ENCODE measurements around the gene PSD2. TPM values are rescaled to one million over a fixed set of nuclear protein-coding genes. Genes with fewer than 3 reads are reported as not detected.

PSD2 gene
- not detected in 2 replicates for total RNA-seq (2014; rRNA removed; shearing (Covaris generic); ENCODE audit: low replicate concordance)

DNA sequence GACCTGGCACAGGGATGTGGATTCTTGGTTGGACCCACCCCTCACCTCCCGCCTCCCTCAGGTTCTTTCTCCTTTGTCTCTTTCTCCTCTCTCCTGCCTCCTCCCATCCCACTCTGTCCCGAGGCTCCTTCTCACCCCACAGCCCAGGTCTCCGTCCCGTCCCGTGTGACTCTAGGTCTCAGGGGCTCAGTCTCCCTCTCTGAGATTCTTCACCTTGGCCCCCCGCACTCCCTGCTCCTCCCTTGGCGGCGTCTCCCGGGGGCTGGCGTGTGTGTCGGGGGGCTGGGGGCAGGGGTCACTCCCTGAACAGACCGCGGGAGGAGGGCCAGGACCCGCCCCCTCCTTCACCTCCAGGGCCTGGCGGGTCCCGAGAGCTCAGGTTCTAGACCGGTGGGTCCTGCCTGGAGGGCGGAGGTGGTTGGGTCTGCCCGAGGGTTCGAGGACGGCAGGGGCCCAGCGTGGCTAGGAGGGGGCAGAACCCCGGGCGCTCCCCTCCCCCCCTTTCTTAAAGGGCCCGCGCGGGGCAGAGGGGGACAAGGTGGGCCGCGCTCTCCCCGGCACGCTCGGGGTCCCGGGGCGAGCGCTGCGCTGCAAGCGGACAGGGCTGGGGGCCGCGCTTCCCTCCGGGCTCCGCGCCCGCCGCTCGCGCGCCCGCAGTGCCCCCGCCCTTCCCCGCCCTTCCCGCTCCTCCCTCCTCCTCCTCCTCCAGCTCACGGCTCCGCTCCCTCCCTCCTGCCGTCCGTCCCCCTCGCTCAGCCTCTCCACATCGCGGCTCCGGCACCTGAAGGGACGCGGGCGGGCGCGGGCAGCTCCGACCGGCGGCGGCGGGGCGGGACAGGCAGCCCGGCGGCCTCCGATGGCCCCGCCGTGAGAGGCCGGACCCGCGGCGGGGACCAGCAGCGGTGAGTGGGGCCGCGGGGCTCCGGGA, at the start of gene PSD2:
PSD2 (plus strand) TSS at position 735 of the 928 bp plus-strand sequence. CDS start 13,633 bp downstream, outside the sequence.
- H3K4me3 ChIP-seq (ENCODE audit: low read length), result no peak within 1 kb of the TSS
- H4K20me1 ChIP-seq (ENCODE audit: insufficient read depth, low read depth, low read length), result 0 out of 2 replicates have a peak, but pooled peaks cover 3% of the 10 kb centered on the region
- H3K27me3 ChIP-seq (ENCODE audit: low read length), result no peaks in the 10 kb centered on the region
- H3K4me2 ChIP-seq (ENCODE audit: low read depth, low read length, poor library complexity, severe bottlenecking), result no peak within 1 kb of the TSS
- no peak within 1 kb of the TSS for H2AFZ ChIP-seq (ENCODE audit: low read length)
- H3K9ac ChIP-seq (ENCODE audit: low read length), result no peak within 1 kb of the TSS
- no peak within 1 kb of the TSS for H3K27ac ChIP-seq (ENCODE audit: low read length)
- H3K9me2 ChIP-seq (replicated peaks; ENCODE audit: insufficient read depth, low read length), result no peaks in the 10 kb centered on the region
- no peaks in the 10 kb centered on the region for H3K9me3 ChIP-seq (ENCODE audit: low read length)
- no peaks in the 10 kb centered on the region for H3K79me2 ChIP-seq (ENCODE audit: low read length)
- H3K4me1 ChIP-seq (ENCODE audit: low read length), result no peaks in the 10 kb centered on the region
- no peaks in the 10 kb centered on the region for H3K36me3 ChIP-seq (ENCODE audit: insufficient read depth, low read length)
- no peak for DNase-seq

DNA sequence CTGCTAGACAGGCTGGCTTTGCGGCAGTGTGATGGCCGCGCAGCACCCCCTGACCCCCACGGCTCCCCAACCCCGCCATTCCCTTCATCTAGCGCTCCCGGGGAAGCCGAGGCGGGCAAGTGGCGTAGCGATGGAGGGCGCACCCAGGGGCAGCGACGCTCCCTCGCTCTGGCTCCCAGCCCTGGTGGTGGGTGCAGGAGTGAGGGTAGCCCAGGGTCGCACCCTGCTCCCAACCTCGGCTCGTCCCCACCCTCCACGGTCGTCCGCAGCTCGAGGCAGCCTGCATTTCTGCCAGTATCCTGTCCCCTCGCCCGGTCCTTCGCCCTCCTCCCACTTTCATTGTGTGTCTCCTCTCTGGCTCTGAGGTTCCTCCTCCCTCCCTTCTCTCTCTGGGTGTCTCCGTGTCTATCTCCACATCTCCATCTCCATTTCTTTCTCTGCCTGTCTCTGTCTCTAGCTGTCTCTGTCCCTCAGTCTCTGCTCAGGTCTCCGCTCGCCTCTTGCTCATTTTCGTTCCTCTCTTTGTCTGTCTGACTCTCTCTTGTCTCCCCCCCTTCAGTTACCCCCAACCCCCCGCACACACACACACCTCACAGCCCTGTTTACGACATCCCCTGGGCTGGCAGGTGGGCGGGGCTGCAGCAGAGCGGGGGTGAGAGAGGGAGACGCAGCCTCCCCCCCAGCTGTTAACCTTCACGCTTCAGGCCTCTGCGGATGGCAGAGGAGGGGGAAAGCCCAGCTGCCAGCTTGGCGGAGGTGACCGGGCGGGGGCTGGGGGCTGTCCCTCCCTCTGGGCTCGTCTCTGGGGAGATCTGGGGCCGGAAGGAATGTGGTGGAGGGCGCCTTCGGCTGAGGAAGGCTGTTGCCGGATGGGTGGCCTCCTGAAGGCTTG, 48.7 kb upstream of the PSD2 start:
- Histone ChIP-seq H4K20me1 (ENCODE audit: insufficient read depth, low read depth, low read length) (peaks cover 14% of the 10 kb centered on the region), H3K4me1 (ENCODE audit: low read length) (peaks cover 21% of the 10 kb centered on the region), H3K4me3 (ENCODE audit: low read length) (peak overlapping the region; percentile 16; the same call in 1 of the 2 replicates), H3K27ac (ENCODE audit: low read length) (no peak overlapping the region), H3K36me3 (ENCODE audit: insufficient read depth, low read length) (no peaks in the 10 kb centered on the region), H3K27me3 (ENCODE audit: low read length) (no peaks in the 10 kb centered on the region), H3K9me3 (ENCODE audit: low read length) (no peaks in the 10 kb centered on the region), H2AFZ (ENCODE audit: low read length) (no peak overlapping the region), H3K4me2 (ENCODE audit: low read depth, low read length, poor library complexity, severe bottlenecking) (peak overlapping the region; percentile 7), H3K9me2 (replicated peaks; ENCODE audit: insufficient read depth, low read length) (no peaks in the 10 kb centered on the region), H3K79me2 (ENCODE audit: low read length) (no peaks in the 10 kb centered on the region), H3K9ac (ENCODE audit: low read length) (no peak overlapping the region)
- no peak for DNase-seq

- H3K79me2 ChIP-seq (ENCODE audit: low read length), result no peaks in the 10 kb centered on the region
- H3K9ac ChIP-seq (ENCODE audit: low read length), result no peak overlapping the region
- H3K9me3 ChIP-seq (ENCODE audit: low read length), result no peaks in the 10 kb centered on the region
- H3K4me1 ChIP-seq (ENCODE audit: low read length), result peaks cover 21% of the 10 kb centered on the region
- peaks cover 10% of the 10 kb centered on the region for H4K20me1 ChIP-seq (ENCODE audit: insufficient read depth, low read depth, low read length)
- DNase-seq, result no peak
- H3K27ac ChIP-seq (ENCODE audit: low read length), result no peak overlapping the region
- no peak overlapping the region for H3K4me3 ChIP-seq (ENCODE audit: low read length)
- no peak overlapping the region for H2AFZ ChIP-seq (ENCODE audit: low read length)
- H3K27me3 ChIP-seq (ENCODE audit: low read length), result no peaks in the 10 kb centered on the region
- no peak overlapping the region for H3K4me2 ChIP-seq (ENCODE audit: low read depth, low read length, poor library complexity, severe bottlenecking)
- no peaks in the 10 kb centered on the region for H3K36me3 ChIP-seq (ENCODE audit: insufficient read depth, low read length)
- no peaks in the 10 kb centered on the region for H3K9me2 ChIP-seq (replicated peaks; ENCODE audit: insufficient read depth, low read length)
Measured at GRCh38 chr5:139747583-139748504, 47.8 kb upstream of the PSD2 start.

DNA sequence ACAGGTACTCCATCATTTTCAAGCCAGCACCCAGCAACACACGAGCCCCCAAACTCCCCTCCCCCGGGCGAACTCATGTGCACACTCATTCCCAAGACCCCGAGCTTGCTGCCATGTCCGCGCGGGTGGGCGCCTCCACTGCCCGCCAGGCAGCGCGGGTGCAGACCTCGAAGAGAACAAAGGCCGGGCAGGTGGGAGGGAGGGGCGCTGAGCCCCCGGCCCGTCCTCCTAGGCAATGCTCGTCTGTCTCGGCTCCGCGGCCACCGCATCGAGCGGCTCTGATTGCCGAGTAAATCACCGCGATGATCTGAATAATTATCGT, 47.1 kb upstream of the PSD2 start:
- no peaks in the 10 kb centered on the region for H3K9me2 ChIP-seq (replicated peaks; ENCODE audit: insufficient read depth, low read length)
- DNase-seq, result no peak
- H3K27ac ChIP-seq (ENCODE audit: low read length), result no peak overlapping the region
- no peak overlapping the region for H2AFZ ChIP-seq (ENCODE audit: low read length)
- peaks cover 10% of the 10 kb centered on the region for H4K20me1 ChIP-seq (ENCODE audit: insufficient read depth, low read depth, low read length)
- no peak overlapping the region for H3K4me3 ChIP-seq (ENCODE audit: low read length)
- H3K27me3 ChIP-seq (ENCODE audit: low read length), result no peaks in the 10 kb centered on the region
- no peaks in the 10 kb centered on the region for H3K36me3 ChIP-seq (ENCODE audit: insufficient read depth, low read length)
- H3K9ac ChIP-seq (ENCODE audit: low read length), result no peak overlapping the region
- no peaks in the 10 kb centered on the region for H3K79me2 ChIP-seq (ENCODE audit: low read length)
- peaks cover 21% of the 10 kb centered on the region for H3K4me1 ChIP-seq (ENCODE audit: low read length)
- H3K4me2 ChIP-seq (ENCODE audit: low read depth, low read length, poor library complexity, severe bottlenecking), result no peak overlapping the region
- H3K9me3 ChIP-seq (ENCODE audit: low read length), result no peaks in the 10 kb centered on the region

- DNase-seq, result no peak
- Histone ChIP-seq H3K9me3 (ENCODE audit: low read length) (no peaks in the 10 kb centered on the region), H4K20me1 (ENCODE audit: insufficient read depth, low read depth, low read length) (peaks cover 10% of the 10 kb centered on the region), H3K9ac (ENCODE audit: low read length) (no peak overlapping the region), H3K79me2 (ENCODE audit: low read length) (no peaks in the 10 kb centered on the region), H2AFZ (ENCODE audit: low read length) (no peak overlapping the region), H3K4me2 (ENCODE audit: low read depth, low read length, poor library complexity, severe bottlenecking) (no peak overlapping the region), H3K4me3 (ENCODE audit: low read length) (no peak overlapping the region), H3K27ac (ENCODE audit: low read length) (no peak overlapping the region), H3K9me2 (replicated peaks; ENCODE audit: insufficient read depth, low read length) (no peaks in the 10 kb centered on the region), H3K4me1 (ENCODE audit: low read length) (peaks cover 21% of the 10 kb centered on the region), H3K36me3 (ENCODE audit: insufficient read depth, low read length) (no peaks in the 10 kb centered on the region), H3K27me3 (ENCODE audit: low read length) (no peaks in the 10 kb centered on the region)
Measured at GRCh38 chr5:139749242-139749641, 46.4 kb upstream of the PSD2 start.

DNA sequence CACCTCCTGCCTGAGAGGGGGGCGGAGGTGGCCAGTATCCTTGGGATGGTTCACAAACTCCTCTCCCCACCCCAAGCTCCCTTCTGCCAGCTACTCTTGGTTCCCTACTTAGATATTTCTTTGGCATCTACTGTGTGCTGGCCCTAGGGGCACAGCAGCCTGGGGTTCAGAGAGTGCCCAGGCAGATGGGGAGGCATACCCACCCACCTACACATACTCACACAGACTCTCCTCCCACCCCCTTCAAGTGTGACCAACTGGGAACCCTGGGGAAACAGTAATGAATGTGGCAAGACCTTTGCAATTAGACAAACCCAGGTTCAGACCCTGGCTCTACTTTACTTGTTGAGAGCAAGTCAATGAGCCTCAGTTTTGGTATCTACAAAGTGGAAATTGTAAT, 44.4 kb upstream of the PSD2 start:
- Histone ChIP-seq H3K9me3 (ENCODE audit: low read length) (no peaks in the 10 kb centered on the region), H3K4me1 (ENCODE audit: low read length) (peaks cover 14% of the 10 kb centered on the region), H3K27ac (ENCODE audit: low read length) (no peak overlapping the region), H3K9ac (ENCODE audit: low read length) (no peak overlapping the region), H4K20me1 (ENCODE audit: insufficient read depth, low read depth, low read length) (peaks cover 10% of the 10 kb centered on the region), H3K79me2 (ENCODE audit: low read length) (no peaks in the 10 kb centered on the region), H3K4me2 (ENCODE audit: low read depth, low read length, poor library complexity, severe bottlenecking) (no peak overlapping the region), H3K9me2 (replicated peaks; ENCODE audit: insufficient read depth, low read length) (no peaks in the 10 kb centered on the region), H3K27me3 (ENCODE audit: low read length) (no peaks in the 10 kb centered on the region), H2AFZ (ENCODE audit: low read length) (no peak overlapping the region), H3K4me3 (ENCODE audit: low read length) (no peak overlapping the region), H3K36me3 (ENCODE audit: insufficient read depth, low read length) (no peaks in the 10 kb centered on the region)
- no peak for DNase-seq

- H2AFZ ChIP-seq (ENCODE audit: low read length), result no peak overlapping the region
- no peak overlapping the region for H3K4me2 ChIP-seq (ENCODE audit: low read depth, low read length, poor library complexity, severe bottlenecking)
- no peaks in the 10 kb centered on the region for H4K20me1 ChIP-seq (ENCODE audit: insufficient read depth, low read depth, low read length)
- DNase-seq, result no peak
- H3K27me3 ChIP-seq (ENCODE audit: low read length), result no peaks in the 10 kb centered on the region
- H3K9me3 ChIP-seq (ENCODE audit: low read length), result no peaks in the 10 kb centered on the region
- H3K9ac ChIP-seq (ENCODE audit: low read length), result no peak overlapping the region
- H3K79me2 ChIP-seq (ENCODE audit: low read length), result no peaks in the 10 kb centered on the region
- no peak overlapping the region for H3K4me3 ChIP-seq (ENCODE audit: low read length)
- H3K36me3 ChIP-seq (ENCODE audit: insufficient read depth, low read length), result no peaks in the 10 kb centered on the region
- H3K27ac ChIP-seq (ENCODE audit: low read length), result no peak overlapping the region
- no peaks in the 10 kb centered on the region for H3K9me2 ChIP-seq (replicated peaks; ENCODE audit: insufficient read depth, low read length)
- no peaks in the 10 kb centered on the region for H3K4me1 ChIP-seq (ENCODE audit: low read length)
Measured at GRCh38 chr5:139752506-139753473, 42.8 kb upstream of the PSD2 start.

Measured in Karpas-422 (cell line).